IPS-18a (cell line): Measurements from ENCODE around the gene NR3C2.
A peak's percentile ranks its signal among the peaks of the same experiment; 100 is the strongest.

Experiments
- H3K27ac ChIP-seq: one replicate; pipeline ENCODE4 v1.5.1; 2013; ENCODE audit warnings: low read length
- H3K27me3 ChIP-seq: one replicate; pipeline ENCODE4 v1.6.1; 2013; ENCODE audit warnings: mild to moderate bottlenecking, low read length; ENCODE audit not compliant: control insufficient read depth, insufficient read depth
- H3K36me3 ChIP-seq: one replicate; pipeline ENCODE4 v1.6.1; 2013; ENCODE audit warnings: low read depth, low read length; ENCODE audit not compliant: control insufficient read depth
- H3K4me1 ChIP-seq: one replicate; pipeline ENCODE4 v1.6.1; 2013; ENCODE audit warnings: low read depth, low read length; ENCODE audit not compliant: control insufficient read depth
- H3K4me3 ChIP-seq: one replicate; pipeline ENCODE4 v1.5.1; 2013; ENCODE audit warnings: low read length
- H3K9ac ChIP-seq: one replicate; pipeline ENCODE4 v1.6.1; 2013; ENCODE audit warnings: mild to moderate bottlenecking, low read length, moderate library complexity
- H3K9me3 ChIP-seq: one replicate; pipeline ENCODE4 v1.6.1; 2013; ENCODE audit warnings: low read depth, low read length; ENCODE audit not compliant: control insufficient read depth

Gene NR3C2

DNA sequence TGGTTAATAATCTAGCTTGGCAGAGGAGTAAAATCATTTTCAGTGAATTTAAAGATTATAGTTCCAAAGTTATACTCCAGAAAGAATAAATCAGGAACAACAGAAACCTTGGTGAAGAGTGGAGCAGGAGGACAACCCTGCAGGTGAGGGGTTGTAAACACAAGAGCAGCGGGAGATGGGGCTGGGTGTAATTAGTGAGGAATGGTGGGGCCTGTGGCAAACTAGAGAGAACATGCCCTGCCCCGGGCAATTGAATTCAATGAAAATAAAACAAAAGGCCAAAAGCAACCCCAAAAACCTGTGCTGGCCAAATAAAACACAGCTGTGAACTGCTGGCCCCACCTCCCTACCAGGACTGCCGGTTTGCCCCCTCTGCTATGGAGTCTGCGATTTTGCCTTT is 325.2 kb downstream of the NR3C2 start:
- Histone ChIP-seq H3K36me3 (no peaks in the 10 kb centered on the region), H3K27ac (no peak overlapping the region), H3K9me3 (no peaks in the 10 kb centered on the region), H3K4me1 (peaks cover 34% of the 10 kb centered on the region), H3K4me3 (no peak overlapping the region), H3K27me3 (no peaks in the 10 kb centered on the region), H3K9ac (no peak overlapping the region)

DNA sequence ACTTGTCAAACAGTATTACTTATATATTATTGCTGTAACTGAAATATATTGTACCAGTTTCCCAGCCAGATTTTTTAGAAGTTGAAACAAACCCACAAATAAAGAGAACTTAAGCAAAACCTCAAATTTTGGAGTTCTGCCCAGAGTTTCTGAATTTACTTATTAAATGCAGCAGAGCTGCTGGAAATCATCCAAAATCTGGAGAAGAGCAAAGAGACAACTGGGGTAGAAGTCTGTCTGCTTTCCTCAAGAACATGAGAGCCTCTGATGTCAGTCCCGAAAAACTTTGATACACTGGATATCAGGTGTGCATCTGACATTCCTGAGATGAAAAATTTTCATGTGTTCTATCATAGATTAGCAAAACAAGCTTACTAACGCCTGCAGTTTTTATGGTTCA is 325.9 kb downstream of the NR3C2 start:
- Histone ChIP-seq H3K4me1 (peaks cover 37% of the 10 kb centered on the region), H3K4me3 (no peak overlapping the region), H3K27ac (no peak overlapping the region)

DNA sequence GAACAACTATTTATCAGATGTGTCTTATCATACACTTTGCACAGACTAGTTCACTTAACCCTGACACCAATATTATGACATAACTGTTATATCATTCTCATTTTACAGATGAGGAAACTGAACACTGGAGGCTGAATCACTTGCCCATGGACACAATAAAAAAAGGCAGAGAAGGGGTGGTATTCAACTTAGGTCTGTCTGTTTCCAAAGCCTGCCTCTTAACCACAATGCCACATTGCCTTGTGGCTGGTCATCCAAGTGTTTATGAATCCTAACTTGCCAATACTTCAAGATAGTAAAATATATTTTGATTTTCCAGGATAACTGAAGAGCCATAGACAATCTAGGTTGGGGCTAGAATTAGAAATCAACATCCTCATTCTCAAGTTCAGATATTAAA is 327.8 kb downstream of the NR3C2 start:
- H3K9ac ChIP-seq = no peak overlapping the region
- H3K4me1 ChIP-seq = peaks cover 37% of the 10 kb centered on the region
- H3K4me3 ChIP-seq = no peak overlapping the region
- no peak overlapping the region for H3K27ac ChIP-seq
- no peaks in the 10 kb centered on the region for H3K36me3 ChIP-seq
- H3K27me3 ChIP-seq = no peaks in the 10 kb centered on the region
- no peaks in the 10 kb centered on the region for H3K9me3 ChIP-seq

More for the DNA sequence above, 325.9 kb downstream of the NR3C2 start:
- no peaks in the 10 kb centered on the region for H3K36me3 ChIP-seq
- no peak overlapping the region for H3K9ac ChIP-seq
- H3K9me3 ChIP-seq = no peaks in the 10 kb centered on the region
- no peaks in the 10 kb centered on the region for H3K27me3 ChIP-seq

DNA sequence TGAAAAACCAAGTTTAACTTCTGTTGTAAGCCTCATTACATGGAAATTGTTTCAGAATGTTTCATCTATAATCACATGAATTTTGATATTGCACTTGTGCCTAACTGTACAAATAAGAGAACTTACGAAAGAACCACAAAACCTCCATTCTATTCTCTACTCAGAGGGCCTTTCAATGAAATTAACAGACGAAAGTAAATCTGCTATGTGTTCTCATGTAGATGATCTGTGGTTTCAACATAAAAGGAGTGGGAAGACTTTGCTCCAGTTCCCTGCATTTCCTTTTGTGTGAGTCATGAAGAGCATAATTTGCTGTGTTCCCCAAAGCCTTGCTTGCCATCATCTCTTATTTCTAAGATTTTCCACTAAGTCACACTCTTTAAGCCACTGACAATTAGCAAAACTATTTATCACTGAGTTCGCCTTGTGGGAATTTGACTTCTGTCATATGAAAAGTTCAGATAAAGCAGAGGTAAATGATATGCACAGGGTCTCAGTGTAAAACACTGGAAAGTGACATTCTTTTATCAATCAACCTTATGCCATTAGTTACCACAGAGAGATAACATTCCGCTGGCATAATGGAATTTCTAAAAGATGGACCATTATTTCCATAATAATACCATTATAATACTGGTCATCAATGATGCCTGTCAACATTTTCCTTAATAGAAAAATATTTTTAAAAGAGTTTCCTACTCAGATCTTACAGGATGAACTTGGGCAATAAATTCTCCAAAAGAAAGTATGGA is 329.8 kb downstream of the NR3C2 start:
- Histone ChIP-seq H3K27me3 (no peaks in the 10 kb centered on the region), H3K4me1 (peaks cover 37% of the 10 kb centered on the region), H3K9me3 (no peaks in the 10 kb centered on the region), H3K27ac (no peak overlapping the region), H3K36me3 (no peaks in the 10 kb centered on the region), H3K4me3 (peak overlapping the region; percentile 12), H3K9ac (no peak overlapping the region)

DNA sequence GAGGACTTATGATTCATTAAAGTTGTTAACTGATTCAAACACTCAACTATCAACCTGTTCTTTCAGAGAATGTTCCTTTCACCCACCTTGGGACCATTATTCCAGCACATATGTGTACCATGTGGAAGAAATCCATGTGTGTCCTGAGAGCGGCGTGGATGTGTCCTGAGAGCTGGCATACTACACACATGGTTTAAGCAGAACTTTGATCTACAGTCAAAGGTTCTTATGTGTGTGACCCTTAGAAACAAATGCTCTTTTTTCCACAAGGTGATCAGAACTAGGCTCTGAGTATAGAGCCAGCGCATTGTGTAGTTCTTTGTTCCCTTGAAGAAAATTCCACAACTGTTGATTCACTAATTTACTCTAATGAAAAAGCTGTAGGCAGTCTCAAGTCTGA is 332.0 kb downstream of the NR3C2 start:
- Histone ChIP-seq H3K27me3 (no peaks in the 10 kb centered on the region), H3K9ac (no peak overlapping the region), H3K4me3 (no peak overlapping the region), H3K9me3 (no peaks in the 10 kb centered on the region), H3K36me3 (no peaks in the 10 kb centered on the region), H3K27ac (no peak overlapping the region), H3K4me1 (peaks cover 19% of the 10 kb centered on the region)

DNA sequence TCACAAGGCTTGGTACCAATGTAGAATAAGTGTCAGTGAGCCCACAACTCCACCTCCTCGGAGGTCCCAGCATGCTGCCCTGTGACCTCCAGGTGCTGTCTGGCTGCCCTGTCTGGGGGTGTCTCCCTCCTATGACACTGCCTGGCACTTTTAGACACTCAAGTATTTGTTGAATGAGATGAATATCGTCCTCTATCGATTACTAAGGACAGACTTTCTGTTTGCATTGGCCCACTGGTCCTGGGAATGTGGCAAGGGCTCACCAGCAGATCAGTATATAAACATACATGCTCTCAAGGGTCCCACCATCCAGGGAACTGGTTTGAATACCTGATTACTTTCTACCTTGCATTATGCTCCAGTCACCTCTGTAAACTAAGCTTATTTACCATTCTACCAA is 333.0 kb downstream of the NR3C2 start:
- Histone ChIP-seq H3K4me1 (peaks cover 10% of the 10 kb centered on the region), H3K36me3 (no peaks in the 10 kb centered on the region), H3K9me3 (no peaks in the 10 kb centered on the region), H3K4me3 (no peak overlapping the region), H3K9ac (no peak overlapping the region), H3K27me3 (no peaks in the 10 kb centered on the region), H3K27ac (no peak overlapping the region)

DNA sequence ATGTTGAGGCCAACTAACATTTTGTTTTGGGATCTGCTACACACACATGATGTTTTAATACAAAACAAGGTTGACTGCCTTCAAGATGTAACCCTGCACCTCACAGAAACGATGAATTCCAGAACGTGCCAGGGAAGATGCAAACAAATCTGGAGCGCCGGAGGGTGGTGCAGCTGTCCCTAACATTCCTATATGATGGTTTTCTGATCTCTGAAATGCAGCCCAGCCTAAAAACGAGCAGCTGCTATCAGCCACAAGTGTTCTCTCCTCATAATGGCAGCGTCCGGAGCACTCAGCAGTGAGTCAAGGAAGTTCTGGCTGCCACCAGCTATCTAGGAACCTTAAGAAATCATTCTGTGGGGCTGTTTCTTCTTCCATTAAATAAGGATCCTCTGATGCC is 333.4 kb downstream of the NR3C2 start:
- Histone ChIP-seq H3K9ac (no peak overlapping the region), H3K27ac (no peak overlapping the region), H3K9me3 (no peaks in the 10 kb centered on the region), H3K27me3 (no peaks in the 10 kb centered on the region), H3K36me3 (no peaks in the 10 kb centered on the region), H3K4me3 (no peak overlapping the region), H3K4me1 (peaks cover 10% of the 10 kb centered on the region)

DNA sequence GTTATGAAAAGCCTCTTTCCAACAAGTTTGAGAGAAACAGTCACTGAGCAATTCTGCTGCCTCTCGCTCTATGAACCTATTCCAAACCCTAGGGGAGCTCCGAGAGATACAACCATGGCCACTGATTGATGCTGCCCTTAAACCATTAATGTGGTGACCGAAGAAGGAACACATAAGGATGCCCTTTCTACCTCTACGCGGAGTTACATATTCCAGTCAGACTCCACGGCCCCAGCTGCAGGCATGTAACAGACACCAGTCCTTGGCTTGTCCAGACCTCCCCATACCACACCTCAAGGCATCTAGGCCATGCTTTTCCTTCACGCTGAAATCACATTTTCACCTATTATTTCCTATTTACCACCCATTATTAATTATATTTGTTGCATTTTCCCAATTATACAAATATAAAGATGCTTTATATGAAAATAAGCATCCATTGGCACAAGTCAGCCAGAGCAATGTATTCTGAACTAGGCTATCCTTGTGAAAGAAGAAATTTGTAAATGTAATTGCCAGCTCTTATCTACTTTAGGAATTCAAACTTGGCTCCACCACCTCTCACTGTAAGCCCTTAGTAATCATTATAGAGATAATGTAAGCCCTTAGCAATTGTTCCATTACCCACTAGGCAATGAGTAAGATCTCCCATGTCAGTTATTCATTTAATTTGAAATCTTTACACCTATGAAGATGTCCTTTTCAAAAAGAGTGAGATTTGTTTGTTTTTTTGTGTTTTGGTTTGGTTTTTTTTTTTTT is 338.4 kb downstream of the NR3C2 start:
- Histone ChIP-seq H3K36me3 (no peaks in the 10 kb centered on the region), H3K27me3 (no peaks in the 10 kb centered on the region), H3K4me3 (no peak overlapping the region), H3K4me1 (no peaks in the 10 kb centered on the region), H3K9me3 (no peaks in the 10 kb centered on the region), H3K9ac (no peak overlapping the region), H3K27ac (no peak overlapping the region)

DNA sequence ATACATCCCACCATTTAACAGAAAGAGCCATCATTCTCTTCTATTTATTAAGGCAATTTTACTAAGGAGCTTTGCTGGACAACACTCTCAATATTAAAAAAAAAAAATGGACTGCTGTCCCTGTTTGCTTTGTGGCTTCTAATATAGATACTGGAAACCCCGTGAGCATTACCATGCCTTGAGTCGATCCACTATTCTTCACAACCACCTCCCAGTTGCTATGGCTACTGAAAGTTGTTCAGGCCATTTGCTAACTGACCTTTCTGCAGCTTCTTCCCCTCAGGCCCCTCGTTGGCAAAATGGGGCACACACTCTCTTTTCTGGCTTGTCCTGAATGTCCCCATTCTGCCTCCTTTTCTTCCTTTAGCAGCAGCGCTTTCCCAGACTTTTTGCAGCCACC is 340.4 kb downstream of the NR3C2 start:
- H3K36me3 ChIP-seq = no peaks in the 10 kb centered on the region
- peaks cover 9% of the 10 kb centered on the region for H3K4me1 ChIP-seq
- no peak overlapping the region for H3K9ac ChIP-seq
- no peak overlapping the region for H3K4me3 ChIP-seq
- no peaks in the 10 kb centered on the region for H3K27me3 ChIP-seq
- H3K9me3 ChIP-seq = no peaks in the 10 kb centered on the region
- no peak overlapping the region for H3K27ac ChIP-seq

DNA sequence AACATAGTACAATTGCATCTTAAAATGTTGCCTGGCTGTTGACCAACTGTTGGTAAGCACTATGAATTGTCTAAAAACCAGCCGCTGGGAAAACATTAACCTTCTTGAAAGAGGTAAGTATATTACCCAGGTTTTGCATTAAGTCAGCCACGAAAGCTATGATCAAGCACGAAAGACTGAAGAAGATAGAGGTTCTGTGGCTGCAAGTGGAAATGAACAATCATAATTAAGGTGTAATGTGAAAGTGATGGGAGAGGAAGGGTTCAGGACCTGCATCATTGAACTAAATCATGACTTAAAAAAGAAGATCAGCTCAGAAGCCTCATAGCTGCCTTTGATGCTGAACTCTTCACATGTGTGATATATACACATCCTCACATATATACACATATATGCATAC is 341.0 kb downstream of the NR3C2 start:
- no peak overlapping the region for H3K9ac ChIP-seq
- H3K9me3 ChIP-seq = no peaks in the 10 kb centered on the region
- H3K4me3 ChIP-seq = no peak overlapping the region
- H3K27me3 ChIP-seq = no peaks in the 10 kb centered on the region
- H3K36me3 ChIP-seq = no peaks in the 10 kb centered on the region
- H3K4me1 ChIP-seq = peaks cover 9% of the 10 kb centered on the region
- H3K27ac ChIP-seq = no peak overlapping the region

DNA sequence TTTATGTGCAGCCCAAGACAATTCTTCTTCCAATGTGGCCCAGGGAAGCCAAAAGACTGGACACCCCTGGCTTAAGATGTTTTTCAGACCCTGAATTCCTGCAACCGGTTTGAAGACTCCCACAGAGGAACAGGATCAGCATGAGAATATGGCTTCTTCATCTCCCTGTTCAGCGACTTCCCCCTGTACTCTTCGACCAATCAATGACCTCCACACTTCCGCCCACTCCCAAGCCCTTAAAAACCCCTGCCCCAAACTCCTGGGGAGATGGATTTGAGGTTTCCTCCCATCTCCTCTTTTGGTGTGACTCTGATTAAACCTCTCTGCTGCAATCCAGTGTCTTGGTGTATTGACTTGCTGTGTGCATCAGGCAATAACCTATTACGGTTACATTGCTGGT is 344.4 kb downstream of the NR3C2 start:
- no peaks in the 10 kb centered on the region for H3K27me3 ChIP-seq
- H3K4me1 ChIP-seq = peaks cover 9% of the 10 kb centered on the region
- no peaks in the 10 kb centered on the region for H3K9me3 ChIP-seq
- H3K9ac ChIP-seq = no peak overlapping the region
- no peak overlapping the region for H3K4me3 ChIP-seq
- H3K36me3 ChIP-seq = no peaks in the 10 kb centered on the region
- H3K27ac ChIP-seq = no peak overlapping the region
